ENCODE measurements around the gene AMER3.
A peak's percentile ranks its signal among the peaks of the same experiment; 100 is the strongest.

The AMER3 gene

GRCh38 chr2:130756053-130756873 lies 923 bp downstream of the AMER3 start:
- DNase-seq, result peak; percentile 60

GRCh38 chr2:130756874-130757668 lies 1.7 kb downstream of the AMER3 start:
- no peak for DNase-seq

GRCh38 chr2:130759906-130760753 lies 4.8 kb downstream of the AMER3 start:
- DNase-seq, result peak; percentile 15

- DNase-seq, result no peak
Measured at GRCh38 chr2:130760754-130761751, 5.7 kb downstream of the AMER3 start.

- DNase-seq, result no peak
Measured at GRCh38 chr2:130762031-130762909, 6.9 kb downstream of the AMER3 start.

- DNase-seq, result no peak
Measured at GRCh38 chr2:130762910-130763385, 7.6 kb downstream of the AMER3 start.

GRCh38 chr2:130763405-130763804 lies 8.1 kb downstream of the AMER3 start:
- no peak for DNase-seq

- no peak for DNase-seq
Measured at GRCh38 chr2:130764035-130764820, 8.9 kb downstream of the AMER3 start.

- DNase-seq, result no peak
Measured at GRCh38 chr2:130764821-130765115, 9.4 kb downstream of the AMER3 start.

- no peak for DNase-seq
Measured at GRCh38 chr2:130765464-130765863, 10.1 kb downstream of the AMER3 start.

- DNase-seq, result no peak
Measured at GRCh38 chr2:130766037-130766436, 10.7 kb downstream of the AMER3 start.

GRCh38 chr2:130766711-130767407 lies 11.5 kb downstream of the AMER3 start:
- no peak for DNase-seq

- DNase-seq, result no peak
Measured at GRCh38 chr2:130767408-130767775, 12.1 kb downstream of the AMER3 start.

- no peak for DNase-seq
Measured at GRCh38 chr2:130768191-130768855, 13.0 kb downstream of the AMER3 start.

GRCh38 chr2:130769343-130769907 lies 14.1 kb downstream of the AMER3 start:
- DNase-seq, result no peak

- no peak for DNase-seq
Measured at GRCh38 chr2:130776550-130776949, 21.2 kb downstream of the AMER3 start.

- DNase-seq, result no peak
Measured at GRCh38 chr2:130778781-130779180, 23.4 kb downstream of the AMER3 start.

GRCh38 chr2:130785466-130786055 lies 30.2 kb downstream of the AMER3 start:
- DNase-seq, result no peak

Data from hematopoietic multipotent progenitor cell treated with erythropoietin and hydrocortisone succinate and interleukin-3 and kit ligand, for 4 days (in vitro differentiated cells).